ENCODE data around the gene RAD51B. TPM values are rescaled to one million over a fixed set of nuclear protein-coding genes. Genes with fewer than 3 reads are reported as not detected.

The RAD51B gene
- total RNA-seq, 6 donors from 2014 or later: 10.6 to 63.9 (median 18.4) TPM

DNA sequence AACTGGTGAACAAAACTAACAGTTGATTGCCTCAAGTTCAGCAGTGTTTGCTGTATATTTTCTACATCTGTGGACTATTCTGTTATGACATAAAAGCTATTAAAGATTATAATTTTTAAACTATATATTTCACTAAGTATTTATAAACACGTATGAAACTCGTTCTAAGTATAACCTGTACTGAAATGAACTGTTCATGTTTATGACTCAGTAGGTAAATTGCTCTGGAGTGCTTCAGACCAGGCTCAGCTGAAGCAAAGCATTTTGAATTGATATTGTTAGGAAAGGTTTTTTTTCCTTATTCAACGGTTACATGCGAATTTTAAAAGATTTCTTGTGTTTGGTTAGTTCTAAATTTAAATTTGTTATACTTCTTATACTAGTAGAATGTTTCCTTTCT is 151.3 kb downstream of the RAD51B start:
- Histone ChIP-seq H3K4me1 (no peaks in the 10 kb centered on the region), H3K27ac (no peak overlapping the region), H3K4me3 (no peak overlapping the region), H3K36me3 (no peaks in the 10 kb centered on the region), H3K27me3 (no peaks in the 10 kb centered on the region), H3K9me3 (no peaks in the 10 kb centered on the region)
- 76 to 86% methylated on average over 4 of the region's 4 CpGs for WGBS, 2 donors
- DNase-seq: no peak
- TF ChIP-seq POLR2A (IDR thresholded peaks at IDR 0.05): no peak
- no peak for TF ChIP-seq EP300 (IDR thresholded peaks at IDR 0.05)
- no peak for TF ChIP-seq CTCF (IDR thresholded peaks at IDR 0.05)
- TF ChIP-seq POLR2AphosphoS5 (IDR thresholded peaks at IDR 0.05): no peak
- no peak for ATAC-seq (ENCODE audit: low FRiP score in 2 of 2)

DNA sequence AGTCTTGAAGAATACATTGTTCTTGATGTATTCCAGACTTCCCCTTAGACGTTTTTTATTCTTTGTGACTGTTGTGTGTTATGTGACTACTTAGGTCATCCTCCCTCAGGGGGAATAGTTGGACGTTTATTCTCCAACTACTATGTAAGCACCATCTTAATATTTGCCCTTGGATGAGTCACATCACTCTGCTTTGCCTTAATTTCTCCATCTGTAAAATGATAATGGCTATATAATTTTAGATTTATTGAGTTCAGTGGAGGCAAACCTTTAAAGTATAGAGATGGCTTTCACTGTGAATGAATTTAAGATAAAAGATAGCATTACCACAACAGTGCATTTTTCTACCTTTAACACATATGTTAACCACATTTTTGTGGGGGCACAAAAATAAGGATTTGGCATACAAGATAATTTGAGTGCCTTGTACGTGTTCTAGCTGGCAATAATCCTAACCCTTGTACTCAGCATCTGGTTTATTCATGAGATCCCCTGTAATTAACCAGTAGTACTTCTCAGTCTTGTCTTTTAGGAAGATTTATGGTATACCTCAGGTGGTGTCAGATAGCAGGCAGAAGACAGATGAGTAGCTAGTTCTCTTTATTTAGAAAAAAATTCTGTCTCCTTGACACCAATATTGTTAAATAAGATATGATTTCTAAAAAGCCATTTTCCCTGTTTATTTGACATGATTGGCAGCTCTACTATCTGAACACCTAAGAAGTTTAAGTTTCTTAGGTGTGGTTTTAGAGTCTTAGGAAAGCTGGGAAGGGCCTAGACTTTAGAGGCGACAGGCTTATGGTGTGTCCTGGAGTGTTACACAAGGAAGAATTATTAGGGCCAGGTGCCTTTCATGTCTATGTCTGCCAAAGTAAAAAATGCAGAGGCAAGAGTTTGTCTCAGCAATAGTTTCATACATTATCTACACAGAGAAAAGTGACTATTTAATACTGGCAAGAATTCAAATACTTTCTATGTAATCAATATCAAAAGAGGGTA is 152.3 kb downstream of the RAD51B start:
- Histone ChIP-seq H3K9me3 (no peaks in the 10 kb centered on the region), H3K27me3 (no peaks in the 10 kb centered on the region), H3K36me3 (no peaks in the 10 kb centered on the region), H3K27ac (no peak overlapping the region), H3K4me3 (no peak overlapping the region), H3K4me1 (no peaks in the 10 kb centered on the region)
- TF ChIP-seq POLR2A (IDR thresholded peaks at IDR 0.05) (no peak), CTCF (IDR thresholded peaks at IDR 0.05) (no peak), EP300 (IDR thresholded peaks at IDR 0.05) (no peak), POLR2AphosphoS5 (IDR thresholded peaks at IDR 0.05) (no peak)
- ATAC-seq (ENCODE audit: low FRiP score in 2 of 2) (no peak), DNase-seq (no peak)
- 76 to 82% methylated on average over 4 of the region's 4 CpGs for WGBS, 2 donors

GRCh38 chr14:67973436-67973835 is 153.9 kb downstream of the RAD51B start:
- no peak overlapping the region for H3K4me3 ChIP-seq
- H3K9me3 ChIP-seq: no peaks in the 10 kb centered on the region
- no peak for DNase-seq
- no peak for TF ChIP-seq POLR2AphosphoS5 (IDR thresholded peaks at IDR 0.05)
- no peak for TF ChIP-seq POLR2A (IDR thresholded peaks at IDR 0.05)
- TF ChIP-seq CTCF (IDR thresholded peaks at IDR 0.05): no peak
- TF ChIP-seq EP300 (IDR thresholded peaks at IDR 0.05): no peak
- no peak overlapping the region for H3K27ac ChIP-seq
- no peaks in the 10 kb centered on the region for H3K27me3 ChIP-seq
- ATAC-seq (ENCODE audit: low FRiP score in 2 of 2): no peak
- peaks cover 0 to 7% (median 0%) of the 10 kb centered on the region in 4 donors for H3K4me1 ChIP-seq
- H3K36me3 ChIP-seq: no peaks in the 10 kb centered on the region

GRCh38 chr14:67975470-67975869 is 155.9 kb downstream of the RAD51B start:
- Histone ChIP-seq H3K27ac (no peak overlapping the region), H3K36me3 (no peaks in the 10 kb centered on the region), H3K4me3 (no peak overlapping the region), H3K27me3 (no peaks in the 10 kb centered on the region), H3K9me3 (no peaks in the 10 kb centered on the region), H3K4me1 (peaks cover 0 to 7% (median 0%) of the 10 kb centered on the region in 4 donors)
- ATAC-seq (ENCODE audit: low FRiP score in 2 of 2) (no peak), DNase-seq (no peak)
- no peak for TF ChIP-seq EP300 (IDR thresholded peaks at IDR 0.05)
- WGBS, 2 donors: 90 to 91% methylated on average over 6 of the region's 6 CpGs

- 36 to 70% methylated on average over 1 of the region's 1 CpG for WGBS, 2 donors
- Histone ChIP-seq H3K9me3 (no peaks in the 10 kb centered on the region), H3K27ac (no peak overlapping the region), H3K36me3 (no peaks in the 10 kb centered on the region), H3K4me3 (no peak overlapping the region), H3K27me3 (no peaks in the 10 kb centered on the region), H3K4me1 (peaks cover 0 to 7% (median 0%) of the 10 kb centered on the region in 4 donors)
- DNase-seq (no peak), ATAC-seq (ENCODE audit: low FRiP score in 2 of 2) (no peak)
- TF ChIP-seq CTCF (IDR thresholded peaks at IDR 0.05) (no peak), POLR2A (IDR thresholded peaks at IDR 0.05) (no peak), POLR2AphosphoS5 (IDR thresholded peaks at IDR 0.05) (no peak), EP300 (IDR thresholded peaks at IDR 0.05) (no peak)
These were observed 158.0 kb downstream of the RAD51B start for GRCh38 chr14:67977434-67978034.

All from upper lobe of left lung (tissue), 6 donors.